Stimulated activated CD8-positive, alpha-beta memory T cell treated with anti-CD3 and anti-CD28 coated beads, Interleukin-7, amount 100 ng/mL, for 24 hours (primary cell): ENCODE measurements around the gene AIF1.

Experiments
- DNase-seq: peaks from one replicate; pipeline ENCODE4 v3.0.0-alpha.2; 2020; ENCODE audit warnings: low read depth

Gene AIF1

DNA sequence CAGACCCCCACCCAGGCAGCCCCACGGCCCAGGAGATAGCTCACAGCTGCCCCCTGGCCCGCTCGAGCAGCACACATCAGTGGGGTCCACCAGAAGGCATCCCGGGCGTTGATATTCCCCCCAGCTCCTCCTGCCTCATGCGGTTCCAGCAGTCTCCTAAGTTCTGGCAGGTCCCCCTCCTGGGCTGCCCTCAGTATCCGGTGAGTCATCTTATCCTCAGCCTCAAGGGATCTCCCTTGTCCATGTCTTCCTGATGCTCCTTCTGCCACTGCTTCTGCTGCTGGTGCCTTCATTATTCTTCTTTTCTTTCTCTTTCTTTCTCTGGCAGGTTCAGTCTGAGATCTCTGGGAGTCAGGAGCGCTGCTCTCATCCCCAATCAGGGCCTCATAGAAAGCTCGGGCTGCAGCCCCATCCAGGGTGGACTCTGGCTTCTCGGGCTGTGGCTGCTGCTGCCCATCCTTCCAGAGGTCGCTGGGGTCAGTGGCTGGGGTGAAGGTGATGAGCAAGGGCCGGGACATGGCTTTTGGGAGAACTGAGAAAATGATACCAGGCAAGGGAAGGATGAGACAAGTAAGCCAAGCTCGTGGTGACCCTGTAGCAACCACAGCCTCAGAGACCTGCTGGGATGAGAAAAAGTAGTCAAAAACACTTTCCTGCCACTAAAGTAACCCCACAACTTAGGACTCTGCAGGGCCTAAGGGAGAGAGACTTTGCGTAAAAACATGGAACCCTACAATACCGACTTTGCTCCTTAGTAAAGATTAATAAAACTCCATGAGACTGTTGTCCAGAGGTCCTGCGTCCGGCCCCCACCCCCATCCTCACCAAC is 49.1 kb downstream of the AIF1 start:
- no peak for DNase-seq

DNA sequence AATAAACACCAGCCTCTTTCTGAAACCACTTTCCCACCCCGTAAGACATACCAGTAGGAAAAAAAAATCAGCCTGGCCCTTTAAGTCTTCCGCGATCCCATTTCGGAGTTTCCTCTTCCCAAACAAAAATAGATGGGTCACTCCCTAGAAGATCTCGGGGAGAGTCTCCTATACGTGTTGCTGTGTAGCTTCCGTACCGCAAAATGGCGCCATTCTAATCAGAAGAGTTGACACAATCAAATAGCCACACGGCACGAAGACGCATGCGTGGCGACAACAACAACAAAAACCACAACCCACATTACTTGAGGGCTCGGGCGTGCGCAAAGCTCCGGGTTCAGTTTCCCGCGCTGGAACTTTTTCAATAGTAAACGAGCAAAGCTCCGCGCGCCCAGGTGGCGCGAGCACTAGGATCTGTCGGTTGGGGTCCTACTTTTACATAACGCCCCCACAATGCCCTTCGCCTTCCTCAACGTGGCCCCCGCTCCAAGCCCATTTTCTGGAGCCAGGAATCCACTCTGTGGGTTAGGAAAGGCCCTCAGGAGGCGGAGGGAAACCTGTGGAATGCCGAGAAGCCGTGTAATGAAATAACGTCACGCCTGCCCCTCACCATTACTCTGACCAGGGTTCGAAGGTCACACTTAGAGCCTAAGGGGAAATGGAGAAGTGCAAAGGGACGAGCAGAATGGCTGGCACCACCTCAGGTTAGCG is 49.9 kb downstream of the AIF1 start, which contains the start of gene GPANK1:
Gene GPANK1 (minus strand): TSS at position 208 of the 711 bp plus-strand sequence. CDS start 519 bp downstream, outside the sequence.
- DNase-seq = peak; percentile 83

DNA sequence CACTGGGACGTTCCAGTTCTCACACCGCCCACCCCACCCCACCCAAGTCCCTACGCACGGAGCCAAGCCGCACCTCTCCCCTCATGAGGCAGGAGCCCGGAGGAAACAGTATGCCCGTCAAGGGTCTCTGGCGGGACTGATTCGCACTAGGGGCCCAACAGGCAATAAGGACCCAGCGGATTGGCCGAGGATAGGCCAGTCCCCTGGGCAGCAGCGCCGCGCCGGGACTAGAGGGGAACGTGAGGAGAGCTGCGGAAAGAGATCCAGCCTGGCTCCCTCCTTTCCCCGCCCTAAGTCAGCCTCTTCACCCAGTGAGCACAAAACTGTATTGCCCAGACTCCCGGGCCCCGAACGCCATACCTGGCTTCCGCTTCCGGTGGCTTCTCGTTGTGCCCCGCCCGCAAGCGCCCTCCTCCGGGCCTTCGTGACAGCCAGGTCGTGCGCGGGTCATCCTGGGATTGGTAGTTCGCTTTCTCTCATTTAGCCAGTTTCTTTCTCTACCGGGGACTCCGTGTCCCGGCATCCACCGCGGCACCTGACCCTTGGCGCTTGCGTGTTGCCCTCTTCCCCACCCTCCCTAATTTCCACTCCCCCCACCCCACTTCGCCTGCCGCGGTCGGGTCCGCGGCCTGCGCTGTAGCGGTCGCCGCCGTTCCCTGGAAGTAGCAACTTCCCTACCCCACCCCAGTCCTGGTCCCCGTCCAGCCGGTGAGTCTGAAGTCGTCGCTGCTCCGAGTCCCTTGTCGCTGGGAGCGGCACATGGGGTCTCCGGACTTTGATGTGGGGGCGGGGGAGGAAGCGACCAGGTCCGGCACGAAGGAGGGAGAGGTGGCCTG is 50.7 kb downstream of the AIF1 start, which contains the start of gene CSNK2B:
Gene CSNK2B (plus strand): TSS at position 580 of the 836 bp plus-strand sequence. CDS start 752 bp downstream, outside the sequence.
- peak; percentile 95 for DNase-seq

DNA sequence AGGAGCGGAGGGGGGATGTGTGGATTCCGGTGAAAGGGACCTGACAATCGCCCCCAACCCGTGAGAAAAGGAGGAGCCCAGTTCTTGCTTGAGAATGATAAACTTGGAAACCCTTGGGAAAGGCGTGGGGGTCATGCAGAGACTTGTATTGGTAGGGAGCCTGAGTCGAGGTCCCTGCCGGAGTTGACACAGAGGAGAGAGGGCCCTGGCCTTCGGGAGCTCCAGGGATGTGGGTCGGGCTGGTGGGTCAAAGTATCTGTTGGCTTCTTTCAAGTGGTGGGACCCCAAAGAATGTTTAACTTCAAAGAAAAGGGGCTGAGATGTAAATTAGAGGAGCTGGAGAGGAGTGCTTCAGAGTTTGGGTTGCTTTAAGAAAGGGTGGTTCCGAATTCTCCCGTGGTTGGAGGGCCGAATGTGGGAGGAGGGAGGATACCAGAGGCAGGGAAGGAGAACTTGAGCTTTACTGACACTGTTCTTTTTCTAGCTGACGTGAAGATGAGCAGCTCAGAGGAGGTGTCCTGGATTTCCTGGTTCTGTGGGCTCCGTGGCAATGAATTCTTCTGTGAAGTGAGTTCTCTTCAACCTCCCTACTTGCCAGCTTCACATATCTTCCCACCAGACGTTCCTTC is 51.4 kb downstream of the AIF1 start:
- DNase-seq = no peak
